ENCODE data around the gene IL18RAP. TPM values are rescaled to one million over a fixed set of nuclear protein-coding genes. Genes with fewer than 3 reads are reported as not detected.

The IL18RAP gene
- total and polyA plus RNA-seq, 8 donors: 0.50 to 33.3 (median 1.8) TPM; not detected in 1

GRCh38 chr2:102489646-102490045, 66.7 kb downstream of the IL18RAP start:
- H3K27ac ChIP-seq: peak overlapping the region in 1 of 5 donors; percentile 53
- no peaks in the 10 kb centered on the region for H3K27me3 ChIP-seq
- intact Hi-C loops (cut with DNase I; ENCODE audit: low total_unique reads): loop anchor here (10.0 kb wide), 1 partner anchor 105 kb away; no protein-coding TSS in a partner anchor
- peaks cover 0 to 8% (median 0%) of the 10 kb centered on the region in 4 donors for H3K36me3 ChIP-seq
- no peak for DNase-seq
- WGBS, 5 donors: 78 to 94% (median 88%) methylated on average over 1 of the region's 1 CpG
- no peaks in the 10 kb centered on the region for H3K9me3 ChIP-seq
- no peak overlapping the region for H3K4me3 ChIP-seq
- H3K4me1 ChIP-seq: peaks cover 0 to 18% (median 4%) of the 10 kb centered on the region in 4 donors
- TF ChIP-seq POLR2A (IDR thresholded peaks at IDR 0.05) (no peak), CTCF (IDR thresholded peaks at IDR 0.05) (no peak), EP300 (IDR thresholded peaks at IDR 0.05) (no peak), POLR2AphosphoS5 (IDR thresholded peaks at IDR 0.05) (no peak)

- intact Hi-C loops (cut with DNase I; ENCODE audit: low total_unique reads): no loop called here
- TF ChIP-seq POLR2AphosphoS5 (IDR thresholded peaks at IDR 0.05) (no peak), EP300 (IDR thresholded peaks at IDR 0.05) (no peak), CTCF (IDR thresholded peaks at IDR 0.05) (no peak), POLR2A (IDR thresholded peaks at IDR 0.05) (no peak)
- Histone ChIP-seq H3K27me3 (no peaks in the 10 kb centered on the region), H3K4me1 (peaks cover 0 to 13% (median 4%) of the 10 kb centered on the region in 4 donors), H3K9me3 (no peaks in the 10 kb centered on the region), H3K4me3 (no peak overlapping the region), H3K36me3 (peaks cover 0 to 8% (median 0%) of the 10 kb centered on the region in 4 donors), H3K27ac (peak overlapping the region in 2 of 5 donors; percentile 38 to 39)
- DNase-seq: no peak
These were observed 69.0 kb downstream of the IL18RAP start for GRCh38 chr2:102492006-102492405.

- no peaks in the 10 kb centered on the region for H3K9me3 ChIP-seq
- H3K4me1 ChIP-seq: peaks cover 0 to 12% (median 2%) of the 10 kb centered on the region in 4 donors
- H3K27me3 ChIP-seq: no peaks in the 10 kb centered on the region
- intact Hi-C loops (cut with DNase I; ENCODE audit: low total_unique reads): no loop called here
- no peak for DNase-seq
- TF ChIP-seq POLR2A (IDR thresholded peaks at IDR 0.05) (no peak), EP300 (IDR thresholded peaks at IDR 0.05) (no peak), POLR2AphosphoS5 (IDR thresholded peaks at IDR 0.05) (no peak), CTCF (IDR thresholded peaks at IDR 0.05) (no peak)
- H3K4me3 ChIP-seq: no peak overlapping the region
- H3K36me3 ChIP-seq: peaks cover 0 to 8% (median 0%) of the 10 kb centered on the region in 4 donors
- 42 to 55% (median 50%) methylated on average over 1 of the region's 1 CpG for WGBS, 5 donors
- H3K27ac ChIP-seq: no peak overlapping the region
These were observed 71.6 kb downstream of the IL18RAP start for GRCh38 chr2:102494570-102494969.

GRCh38 chr2:102498414-102498813, 75.5 kb downstream of the IL18RAP start:
- Histone ChIP-seq H3K4me1 (peaks cover 0 to 24% (median 18%) of the 10 kb centered on the region in 4 donors), H3K27ac (peak overlapping the region in 2 of 5 donors; percentile 30 to 72), H3K9me3 (no peaks in the 10 kb centered on the region), H3K36me3 (no peaks in the 10 kb centered on the region), H3K4me3 (no peak overlapping the region), H3K27me3 (no peaks in the 10 kb centered on the region)
- intact Hi-C loops (cut with DNase I; ENCODE audit: low total_unique reads): no loop called here
- 46 to 75% (median 62%) methylated on average over 2 of the region's 2 CpGs for WGBS, 5 donors
- TF ChIP-seq POLR2A (IDR thresholded peaks at IDR 0.05): no peak
- no peak for TF ChIP-seq POLR2AphosphoS5 (IDR thresholded peaks at IDR 0.05)
- no peak for TF ChIP-seq CTCF (IDR thresholded peaks at IDR 0.05)
- TF ChIP-seq EP300 (IDR thresholded peaks at IDR 0.05): no peak
- no peak for DNase-seq
